ENCODE data around the gene MASTL. TPM values are rescaled to one million over a fixed set of nuclear protein-coding genes. Genes with fewer than 3 reads are reported as not detected.

MASTL gene
- polyA plus RNA-seq, 3 donors, result 0.65 to 4.9 (median 2.4) TPM

- Histone ChIP-seq H3K4me2 (replicated peaks; ENCODE audit: extremely low read depth, low read length, poor library complexity, severe bottlenecking) (no peak overlapping the region), H3K4me3 (replicated peaks in 1 of 3; ENCODE audit: low read depth in 2 of 3, low read length in 3 of 3) (no peak overlapping the region), H3K79me2 (ENCODE audit: insufficient read depth, low read length) (peaks cover 43% of the 10 kb centered on the region), H3K36me3 (replicated peaks in 1 of 2; ENCODE audit: control insufficient read depth in 1 of 2, insufficient read depth in 2 of 2, low read length in 2 of 2) (peaks cover 75 to 95% of the 10 kb centered on the region in 2 donors), H2AFZ (ENCODE audit: insufficient read depth, low read depth, low read length, poor library complexity, severe bottlenecking) (no peak overlapping the region), H3K27ac (ENCODE audit: low read depth in 1 of 2, low read length in 2 of 2) (no peak overlapping the region), H3K9me3 (replicated peaks in 1 of 2; ENCODE audit: control insufficient read depth in 1 of 2, insufficient read depth in 1 of 2, low read length in 2 of 2) (no peaks in the 10 kb centered on the region), H3K27me3 (ENCODE audit: control insufficient read depth in 2 of 2, insufficient read depth in 2 of 2, low read length in 2 of 2) (no peaks in the 10 kb centered on the region), H3K9ac (ENCODE audit: insufficient read depth, low read length, poor library complexity, severe bottlenecking) (no peak overlapping the region), H4K20me1 (ENCODE audit: insufficient read depth, low read length) (peaks cover 58% of the 10 kb centered on the region), H3K4me1 (ENCODE audit: control insufficient read depth in 1 of 2, insufficient read depth in 2 of 2, low read length in 2 of 2) (no peaks in the 10 kb centered on the region)
- TF ChIP-seq, protein P1, sequence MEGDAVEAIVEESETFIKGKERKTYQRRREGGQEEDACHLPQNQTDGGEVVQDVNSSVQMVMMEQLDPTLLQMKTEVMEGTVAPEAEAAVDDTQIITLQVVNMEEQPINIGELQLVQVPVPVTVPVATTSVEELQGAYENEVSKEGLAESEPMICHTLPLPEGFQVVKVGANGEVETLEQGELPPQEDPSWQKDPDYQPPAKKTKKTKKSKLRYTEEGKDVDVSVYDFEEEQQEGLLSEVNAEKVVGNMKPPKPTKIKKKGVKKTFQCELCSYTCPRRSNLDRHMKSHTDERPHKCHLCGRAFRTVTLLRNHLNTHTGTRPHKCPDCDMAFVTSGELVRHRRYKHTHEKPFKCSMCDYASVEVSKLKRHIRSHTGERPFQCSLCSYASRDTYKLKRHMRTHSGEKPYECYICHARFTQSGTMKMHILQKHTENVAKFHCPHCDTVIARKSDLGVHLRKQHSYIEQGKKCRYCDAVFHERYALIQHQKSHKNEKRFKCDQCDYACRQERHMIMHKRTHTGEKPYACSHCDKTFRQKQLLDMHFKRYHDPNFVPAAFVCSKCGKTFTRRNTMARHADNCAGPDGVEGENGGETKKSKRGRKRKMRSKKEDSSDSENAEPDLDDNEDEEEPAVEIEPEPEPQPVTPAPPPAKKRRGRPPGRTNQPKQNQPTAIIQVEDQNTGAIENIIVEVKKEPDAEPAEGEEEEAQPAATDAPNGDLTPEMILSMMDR (IDR thresholded peaks at IDR 0.05), result no peak
- no CpG with 5 or more reads among the region's 1 CpG for WGBS (ENCODE audit: insufficient coverage)
- Mint-ChIP-seq H3K4me1 (no peaks in the 10 kb centered on the region), H3K27me3 (ENCODE audit: low read depth in 3 of 3) (no peaks in the 10 kb centered on the region), H3K36me3 (peaks cover 66 to 83% of the 10 kb centered on the region in 2 donors), H3K27ac (no peak overlapping the region), H3K9me3 (no peaks in the 10 kb centered on the region), H3K4me3 (no peak overlapping the region)
- DNase-seq, result no peak
- intact Hi-C loops (cut with micrococcal nuclease), result no loop called here
Observed at GRCh38 chr10:27143686-27144085, 11.5 kb upstream of the MASTL start.

GRCh38 chr10:27145937-27146336, 9.2 kb upstream of the MASTL start:
- H3K27me3 ChIP-seq (ENCODE audit: control insufficient read depth in 2 of 2, insufficient read depth in 2 of 2, low read length in 2 of 2), result no peaks in the 10 kb centered on the region
- H3K9ac ChIP-seq (ENCODE audit: insufficient read depth, low read length, poor library complexity, severe bottlenecking), result no peak overlapping the region
- TF ChIP-seq, protein P1 (IDR thresholded peaks at IDR 0.05), result no peak
- peaks cover 69 to 85% of the 10 kb centered on the region in 2 donors for H3K36me3 ChIP-seq (replicated peaks in 1 of 2; ENCODE audit: control insufficient read depth in 1 of 2, insufficient read depth in 2 of 2, low read length in 2 of 2)
- H2AFZ ChIP-seq (ENCODE audit: insufficient read depth, low read depth, low read length, poor library complexity, severe bottlenecking), result no peak overlapping the region
- Mint-ChIP-seq H3K36me3 (peaks cover 63 to 76% of the 10 kb centered on the region in 2 donors), H3K27me3 (ENCODE audit: low read depth in 3 of 3) (no peaks in the 10 kb centered on the region), H3K27ac (no peak overlapping the region), H3K4me3 (no peak overlapping the region), H3K9me3 (peaks cover 0 to 1% (median 0%) of the 10 kb centered on the region in 7 donors), H3K4me1 (peaks cover 3% of the 10 kb centered on the region)
- no peak for DNase-seq
- no peak overlapping the region for H3K4me2 ChIP-seq (replicated peaks; ENCODE audit: extremely low read depth, low read length, poor library complexity, severe bottlenecking)
- no peaks in the 10 kb centered on the region for H3K4me1 ChIP-seq (ENCODE audit: control insufficient read depth in 1 of 2, insufficient read depth in 2 of 2, low read length in 2 of 2)
- intact Hi-C loops (cut with micrococcal nuclease), result no loop called here
- no peak overlapping the region for H3K4me3 ChIP-seq (replicated peaks in 1 of 3; ENCODE audit: low read depth in 2 of 3, low read length in 3 of 3)
- no peaks in the 10 kb centered on the region for H3K9me3 ChIP-seq (replicated peaks in 1 of 2; ENCODE audit: control insufficient read depth in 1 of 2, insufficient read depth in 1 of 2, low read length in 2 of 2)
- peaks cover 71% of the 10 kb centered on the region for H4K20me1 ChIP-seq (ENCODE audit: insufficient read depth, low read length)
- H3K27ac ChIP-seq (ENCODE audit: low read depth in 1 of 2, low read length in 2 of 2), result no peak overlapping the region
- H3K79me2 ChIP-seq (ENCODE audit: insufficient read depth, low read length), result peaks cover 66% of the 10 kb centered on the region

Data from CD14-positive monocyte (primary cell).